HCT116 (cell line): ENCODE measurements around the gene SLAMF7.

Experiments used
- CEBPB ChIP-seq: IDR thresholded peaks from 2 replicates; pipeline ENCODE4 v1.6.1; 2012; ENCODE audit warnings: low read depth
- ELF1 ChIP-seq: IDR thresholded peaks from 2 replicates; pipeline ENCODE4 v1.6.1; 2012; ENCODE audit warnings: low read depth, borderline replicate concordance
- EZH2phosphoT487 ChIP-seq: fragments of 200-600 bp; IDR thresholded peaks from 2 replicates; pipeline ENCODE4 v1.6.1; 2018; ENCODE audit warnings: antibody characterized with exemption, borderline replicate concordance
- POLR2A ChIP-seq: IDR thresholded peaks from 2 replicates; pipeline ENCODE4 v1.7.0; 2011; ENCODE audit warnings: borderline replicate concordance; ENCODE audit not compliant: insufficient read depth, insufficient read length; ENCODE audit errors: extremely low read depth
- POLR2AphosphoS5 ChIP-seq: IDR thresholded peaks from 2 replicates; pipeline ENCODE4 v1.6.1; 2011; ENCODE audit warnings: mild to moderate bottlenecking, low read depth, low read length, moderate library complexity
- REST ChIP-seq: IDR thresholded peaks from 2 replicates; pipeline ENCODE4 v1.6.1; 2012; ENCODE audit warnings: low read depth
- SP1 ChIP-seq: IDR thresholded peaks from 2 replicates; pipeline ENCODE4 v1.6.1; 2012; ENCODE audit warnings: low read depth
- YY1 ChIP-seq: IDR thresholded peaks from 2 replicates; pipeline ENCODE4 v1.6.1; 2011; ENCODE audit warnings: low read length, low read depth, moderate library complexity, mild to moderate bottlenecking; ENCODE audit not compliant: insufficient replicate concordance; ENCODE audit errors: extremely low read depth
- TF ChIP-seq, protein P1 (sequence below), 3 experiments: fragments of 200-600 bp in 1 of 3; sonication (generic) in 1 of 3; IDR thresholded peaks in 2 of 3; conservative IDR thresholded peaks in 1 of 3; 2 replicates each; pipeline ENCODE4 v1.5.1; 2012 to 2017; ENCODE audit warnings: low read depth in 2 of 3, low read length in 2 of 3, antibody characterized with exemption in 1 of 3, borderline replicate concordance in 1 of 3, control low read depth in 1 of 3, mild to moderate bottlenecking in 1 of 3, mixed read lengths in 1 of 3, mixed run types in 1 of 3, moderate library complexity in 1 of 3; ENCODE audit not compliant: insufficient read depth in 1 of 3
- TF ChIP-seq, protein P2 (sequence below): IDR thresholded peaks from 2 replicates; pipeline ENCODE4 v1.6.1; 2012

GRCh38 chr1:160798439-160798838 is 59.4 kb downstream of the SLAMF7 start:
- TF ChIP-seq, protein P1, sequence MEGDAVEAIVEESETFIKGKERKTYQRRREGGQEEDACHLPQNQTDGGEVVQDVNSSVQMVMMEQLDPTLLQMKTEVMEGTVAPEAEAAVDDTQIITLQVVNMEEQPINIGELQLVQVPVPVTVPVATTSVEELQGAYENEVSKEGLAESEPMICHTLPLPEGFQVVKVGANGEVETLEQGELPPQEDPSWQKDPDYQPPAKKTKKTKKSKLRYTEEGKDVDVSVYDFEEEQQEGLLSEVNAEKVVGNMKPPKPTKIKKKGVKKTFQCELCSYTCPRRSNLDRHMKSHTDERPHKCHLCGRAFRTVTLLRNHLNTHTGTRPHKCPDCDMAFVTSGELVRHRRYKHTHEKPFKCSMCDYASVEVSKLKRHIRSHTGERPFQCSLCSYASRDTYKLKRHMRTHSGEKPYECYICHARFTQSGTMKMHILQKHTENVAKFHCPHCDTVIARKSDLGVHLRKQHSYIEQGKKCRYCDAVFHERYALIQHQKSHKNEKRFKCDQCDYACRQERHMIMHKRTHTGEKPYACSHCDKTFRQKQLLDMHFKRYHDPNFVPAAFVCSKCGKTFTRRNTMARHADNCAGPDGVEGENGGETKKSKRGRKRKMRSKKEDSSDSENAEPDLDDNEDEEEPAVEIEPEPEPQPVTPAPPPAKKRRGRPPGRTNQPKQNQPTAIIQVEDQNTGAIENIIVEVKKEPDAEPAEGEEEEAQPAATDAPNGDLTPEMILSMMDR (IDR thresholded peaks at IDR 0.05 in 2 of 3, conservative IDR thresholded peaks at IDR 0.05 in 1 of 3; ENCODE audit: borderline replicate concordance in 1 of 3, insufficient read depth in 1 of 3, low read depth in 2 of 3, low read length in 2 of 3): no peak
- TF ChIP-seq, protein P2, sequence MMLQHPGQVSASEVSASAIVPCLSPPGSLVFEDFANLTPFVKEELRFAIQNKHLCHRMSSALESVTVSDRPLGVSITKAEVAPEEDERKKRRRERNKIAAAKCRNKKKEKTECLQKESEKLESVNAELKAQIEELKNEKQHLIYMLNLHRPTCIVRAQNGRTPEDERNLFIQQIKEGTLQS: no peak
- no peak for TF ChIP-seq CEBPB
- no peak for TF ChIP-seq POLR2A
- no peak for TF ChIP-seq REST
- no peak for TF ChIP-seq POLR2AphosphoS5
- TF ChIP-seq ELF1: no peak
- no peak for TF ChIP-seq EZH2phosphoT487
- no peak for TF ChIP-seq SP1
- no peak for TF ChIP-seq YY1
